Neural cell (in vitro differentiated cells): ENCODE measurements around the gene ZNF300. TPM values are rescaled to one million over a fixed set of nuclear protein-coding genes. Genes with fewer than 3 reads are reported as not detected.

ENCODE experiments used
- H2AFZ ChIP-seq: fragments of 200-600, 300-800 bp; sonication (generic), shearing (Covaris generic); 2 replicates; pipeline ENCODE4 v1.6.0; 2014; ENCODE audit warnings: low read depth, mild to moderate bottlenecking, antibody characterized with exemption, low read length, moderate library complexity
- H3F3A ChIP-seq: fragments of 200-600 bp; shearing (Covaris generic); 2 replicates; pipeline ENCODE4 v1.6.1; 2016; ENCODE audit warnings: mild to moderate bottlenecking, moderate library complexity, mixed read lengths, antibody characterized with exemption, low read length; ENCODE audit not compliant: insufficient read depth, poor library complexity, severe bottlenecking
- H3K27ac ChIP-seq: fragments of 200-600, 300-800 bp; sonication (generic), shearing (Covaris generic); 2 replicates; pipeline ENCODE4 v1.5.1; 2014; ENCODE audit warnings: mild to moderate bottlenecking, low read length, moderate library complexity
- H3K27me3 ChIP-seq: fragments of 300-800, 200-600 bp; sonication (generic), shearing (Covaris generic); 2 replicates; pipeline ENCODE4 v1.6.0; 2014; ENCODE audit warnings: mild to moderate bottlenecking, low read depth, low read length, moderate library complexity; ENCODE audit not compliant: insufficient read depth
- H3K36me3 ChIP-seq: fragments of 300-800, 200-600 bp; sonication (generic), shearing (Covaris generic); 2 replicates; pipeline ENCODE4 v1.5.1; 2014; ENCODE audit warnings: mild to moderate bottlenecking, antibody characterized with exemption, low read length, moderate library complexity; ENCODE audit not compliant: insufficient read depth
- H3K4me2 ChIP-seq: fragments of 300-800, 200-600 bp; sonication (generic), shearing (Covaris generic); 2 replicates; pipeline ENCODE4 v1.6.0; 2014; ENCODE audit warnings: mild to moderate bottlenecking, low read length
- H3K4me3 ChIP-seq: fragments of 300-800, 200-600 bp; sonication (generic), shearing (Covaris generic); 2 replicates; pipeline ENCODE4 v1.5.1; 2014; ENCODE audit warnings: mild to moderate bottlenecking, low read length, moderate library complexity
- H3K79me2 ChIP-seq: fragments of 200-600 bp; shearing (Covaris generic); replicated peaks from 2 replicates; pipeline ENCODE4 v1.6.0; 2014; ENCODE audit warnings: mild to moderate bottlenecking, low read length, moderate library complexity; ENCODE audit not compliant: insufficient read depth
- H3K9ac ChIP-seq: fragments of 300-800, 200-600 bp; sonication (generic), shearing (Covaris generic); 2 replicates; pipeline ENCODE4 v1.6.1; 2016; ENCODE audit warnings: mild to moderate bottlenecking, low read length, mixed read lengths
- H3K9me2 ChIP-seq: fragments of 200-600 bp; shearing (Covaris generic); 2 replicates; pipeline ENCODE4 v1.6.1; 2016; ENCODE audit warnings: mild to moderate bottlenecking, low read length, mixed read lengths; ENCODE audit not compliant: insufficient read depth
- H3K9me3 ChIP-seq: fragments of 200-600, 300-800 bp; sonication (generic), shearing (Covaris generic); 2 replicates; pipeline ENCODE4 v1.6.1; 2016; ENCODE audit warnings: mild to moderate bottlenecking, mixed run types, low read length, moderate library complexity, mixed read lengths
- H4K20me1 ChIP-seq: fragments of 200-600 bp; shearing (Covaris generic); 2 replicates; pipeline ENCODE4 v1.6.1; 2016; ENCODE audit warnings: mild to moderate bottlenecking, mixed run types; ENCODE audit not compliant: insufficient read depth
- EP300 ChIP-seq: fragments of 450-650 bp; conservative IDR thresholded peaks from 2 replicates; pipeline ENCODE4 v1.6.1; 2014; ENCODE audit warnings: antibody characterized with exemption, mild to moderate bottlenecking, moderate library complexity; ENCODE audit not compliant: poor library complexity, severe bottlenecking
- EZH2 ChIP-seq: fragments of 200-600, 300-800 bp; shearing (Covaris generic), sonication (generic); IDR thresholded peaks from 2 replicates; pipeline ENCODE4 v1.6.1; 2014; ENCODE audit warnings: antibody characterized with exemption, low read length, borderline replicate concordance, mild to moderate bottlenecking; ENCODE audit not compliant: insufficient read depth, poor library complexity, severe bottlenecking
- MXI1 ChIP-seq: fragments of 450-650 bp; conservative IDR thresholded peaks from 2 replicates; pipeline ENCODE4 v1.6.1; 2014; ENCODE audit warnings: antibody characterized with exemption, mild to moderate bottlenecking; ENCODE audit not compliant: poor library complexity, severe bottlenecking
- POLR2AphosphoS5 ChIP-seq: IDR thresholded peaks from 2 replicates; pipeline ENCODE4 v1.6.1; 2012
- RAD21 ChIP-seq: fragments of 450-650 bp; conservative IDR thresholded peaks from 2 replicates; pipeline ENCODE4 v1.6.1; 2014; ENCODE audit warnings: antibody characterized with exemption, mild to moderate bottlenecking, moderate library complexity
- REST ChIP-seq: IDR thresholded peaks from 2 replicates; pipeline ENCODE4 v1.6.1; 2012; ENCODE audit warnings: borderline replicate concordance
- SMC3 ChIP-seq: fragments of 450-650 bp; conservative IDR thresholded peaks from 2 replicates; pipeline ENCODE4 v1.6.1; 2014; ENCODE audit warnings: antibody characterized with exemption, mild to moderate bottlenecking, moderate library complexity; ENCODE audit not compliant: poor library complexity
- TAF1 ChIP-seq: IDR thresholded peaks from 2 replicates; pipeline ENCODE4 v1.6.1; 2012; ENCODE audit warnings: low read depth
- polyA plus RNA-seq: library from polyadenylated mRNA; depleted of rRNA; stranded (reverse); fragments of >200 nt; gene quantifications from 2 replicates; pipeline ENCODE4 v1.2.3, GENCODE V29; 2014
- TF ChIP-seq, protein P1 (sequence below): fragments of 450-650 bp; IDR thresholded peaks from 2 replicates; pipeline ENCODE4 v1.5.1; 2014; ENCODE audit warnings: antibody characterized with exemption, mild to moderate bottlenecking, moderate library complexity; ENCODE audit not compliant: poor library complexity, severe bottlenecking

The ZNF300 gene
- polyA plus RNA-seq, 1 donor from 2014 or later, result 126 TPM

GRCh38 chr5:150853561-150853960, 51.2 kb downstream of the ZNF300 start:
- Histone ChIP-seq H3K27me3 (no peaks in the 10 kb centered on the region), H3K4me3 (no peak overlapping the region), H3K27ac (no peak overlapping the region), H2AFZ (no peak overlapping the region), H3F3A (no peaks in the 10 kb centered on the region), H3K9ac (no peak overlapping the region), H3K9me2 (no peaks in the 10 kb centered on the region), H4K20me1 (no peaks in the 10 kb centered on the region), H3K36me3 (no peaks in the 10 kb centered on the region), H3K9me3 (no peaks in the 10 kb centered on the region), H3K79me2 (no peaks in the 10 kb centered on the region), H3K4me2 (no peak overlapping the region)
- TF ChIP-seq TAF1 (no peak), EZH2 (no peak), REST (no peak), EP300 (no peak), POLR2AphosphoS5 (no peak), MXI1 (no peak), SMC3 (no peak), RAD21 (no peak)
- TF ChIP-seq, protein P1, sequence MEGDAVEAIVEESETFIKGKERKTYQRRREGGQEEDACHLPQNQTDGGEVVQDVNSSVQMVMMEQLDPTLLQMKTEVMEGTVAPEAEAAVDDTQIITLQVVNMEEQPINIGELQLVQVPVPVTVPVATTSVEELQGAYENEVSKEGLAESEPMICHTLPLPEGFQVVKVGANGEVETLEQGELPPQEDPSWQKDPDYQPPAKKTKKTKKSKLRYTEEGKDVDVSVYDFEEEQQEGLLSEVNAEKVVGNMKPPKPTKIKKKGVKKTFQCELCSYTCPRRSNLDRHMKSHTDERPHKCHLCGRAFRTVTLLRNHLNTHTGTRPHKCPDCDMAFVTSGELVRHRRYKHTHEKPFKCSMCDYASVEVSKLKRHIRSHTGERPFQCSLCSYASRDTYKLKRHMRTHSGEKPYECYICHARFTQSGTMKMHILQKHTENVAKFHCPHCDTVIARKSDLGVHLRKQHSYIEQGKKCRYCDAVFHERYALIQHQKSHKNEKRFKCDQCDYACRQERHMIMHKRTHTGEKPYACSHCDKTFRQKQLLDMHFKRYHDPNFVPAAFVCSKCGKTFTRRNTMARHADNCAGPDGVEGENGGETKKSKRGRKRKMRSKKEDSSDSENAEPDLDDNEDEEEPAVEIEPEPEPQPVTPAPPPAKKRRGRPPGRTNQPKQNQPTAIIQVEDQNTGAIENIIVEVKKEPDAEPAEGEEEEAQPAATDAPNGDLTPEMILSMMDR, result no peak

- no peak overlapping the region for H3K4me2 ChIP-seq
- H3K27ac ChIP-seq, result no peak overlapping the region
- TF ChIP-seq RAD21 (no peak), SMC3 (no peak), POLR2AphosphoS5 (no peak), EP300 (no peak), MXI1 (no peak), EZH2 (no peak)
- TF ChIP-seq, protein P1, result no peak
- H3K9me2 ChIP-seq, result no peaks in the 10 kb centered on the region
- no peak overlapping the region for H3K4me3 ChIP-seq
- H3K27me3 ChIP-seq, result no peaks in the 10 kb centered on the region
- no peak overlapping the region for H2AFZ ChIP-seq
- no peaks in the 10 kb centered on the region for H3K79me2 ChIP-seq
- H3K9ac ChIP-seq, result no peak overlapping the region
- no peaks in the 10 kb centered on the region for H3K36me3 ChIP-seq
- H3K9me3 ChIP-seq, result no peaks in the 10 kb centered on the region
- no peaks in the 10 kb centered on the region for H4K20me1 ChIP-seq
- no peaks in the 10 kb centered on the region for H3F3A ChIP-seq
These were observed 53.7 kb downstream of the ZNF300 start for GRCh38 chr5:150851039-150851438.
